SKM-1 (cell line): ENCODE measurements around the gene CDKN1B.
A peak's percentile ranks its signal among the peaks of the same experiment; 100 is the strongest.

Experiments
- DNase-seq: peaks from one replicate; lab custom pipeline; 2025; ENCODE audit not compliant: unreplicated experiment; lab: John Stamatoyannopoulos, UW

CDKN1B gene

DNA sequence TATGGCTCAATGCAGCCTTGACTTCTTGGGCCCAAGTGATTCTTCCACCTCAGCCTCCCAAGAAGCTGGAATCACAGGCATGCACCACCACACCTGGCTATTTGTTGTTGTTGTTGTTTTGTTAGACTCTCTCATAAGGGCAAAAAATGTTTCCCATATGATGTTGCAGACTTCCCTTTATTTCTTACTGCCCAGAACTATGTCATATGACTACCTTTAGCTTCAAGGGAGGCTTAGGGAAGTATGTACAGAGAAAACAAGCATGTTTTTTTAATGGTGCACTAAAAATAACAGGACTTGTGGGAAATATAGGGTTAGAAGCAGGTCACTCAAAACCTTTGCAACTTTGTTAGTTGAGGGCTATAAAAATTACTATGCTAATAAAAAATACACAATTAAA lies 16.9 kb upstream of the CDKN1B start:
- no peak for DNase-seq

DNA sequence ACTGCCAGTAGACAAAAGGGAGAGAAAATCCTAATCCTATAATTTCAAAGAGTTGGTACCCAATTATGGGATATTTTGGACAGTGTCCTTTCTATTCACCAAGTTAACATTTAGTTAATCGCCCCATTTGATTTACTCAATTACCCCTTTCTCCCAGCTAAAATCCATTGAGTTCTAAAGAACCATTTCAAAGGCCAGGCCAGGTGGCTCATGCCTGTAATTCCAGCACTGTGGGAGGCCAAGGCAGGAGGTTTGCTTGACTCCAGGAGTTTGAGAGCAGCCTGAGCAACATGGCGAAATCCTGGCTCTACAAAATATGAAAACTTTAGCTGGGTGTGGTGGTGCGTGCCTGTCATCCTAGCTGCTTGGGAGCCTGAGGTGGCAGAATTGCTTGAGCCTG lies 15.7 kb upstream of the CDKN1B start:
- DNase-seq = no peak

DNA sequence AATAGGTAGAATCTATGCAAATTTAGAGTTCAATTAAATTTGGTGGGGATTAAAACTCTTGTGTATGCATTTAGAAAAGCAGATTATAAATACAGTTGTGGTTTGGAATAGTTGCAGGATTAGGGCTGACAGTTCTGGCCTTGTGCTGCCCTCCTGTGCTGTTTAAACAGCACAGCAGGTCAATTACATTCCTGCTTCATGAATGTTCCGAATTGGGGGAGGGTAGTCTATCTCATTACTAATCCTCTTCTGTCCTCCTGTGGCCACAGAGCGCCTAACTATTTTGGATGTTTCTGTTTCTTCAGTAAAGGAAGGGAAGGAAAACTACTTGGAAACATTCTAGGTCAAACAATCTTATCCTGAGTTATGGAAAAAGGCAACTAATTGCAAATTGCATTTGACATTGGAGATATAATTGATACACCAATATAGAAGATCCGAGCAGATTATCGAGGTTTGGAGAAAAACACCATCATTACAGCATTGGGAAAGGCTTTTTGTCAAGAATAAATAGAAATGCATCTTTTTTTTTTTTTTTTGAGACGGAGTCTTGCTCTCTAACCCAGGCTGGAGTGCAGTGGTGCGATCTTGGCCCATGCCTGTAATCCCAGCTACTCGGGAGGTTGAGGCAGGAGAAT lies 12.5 kb upstream of the CDKN1B start:
- peak; percentile 30 for DNase-seq

DNA sequence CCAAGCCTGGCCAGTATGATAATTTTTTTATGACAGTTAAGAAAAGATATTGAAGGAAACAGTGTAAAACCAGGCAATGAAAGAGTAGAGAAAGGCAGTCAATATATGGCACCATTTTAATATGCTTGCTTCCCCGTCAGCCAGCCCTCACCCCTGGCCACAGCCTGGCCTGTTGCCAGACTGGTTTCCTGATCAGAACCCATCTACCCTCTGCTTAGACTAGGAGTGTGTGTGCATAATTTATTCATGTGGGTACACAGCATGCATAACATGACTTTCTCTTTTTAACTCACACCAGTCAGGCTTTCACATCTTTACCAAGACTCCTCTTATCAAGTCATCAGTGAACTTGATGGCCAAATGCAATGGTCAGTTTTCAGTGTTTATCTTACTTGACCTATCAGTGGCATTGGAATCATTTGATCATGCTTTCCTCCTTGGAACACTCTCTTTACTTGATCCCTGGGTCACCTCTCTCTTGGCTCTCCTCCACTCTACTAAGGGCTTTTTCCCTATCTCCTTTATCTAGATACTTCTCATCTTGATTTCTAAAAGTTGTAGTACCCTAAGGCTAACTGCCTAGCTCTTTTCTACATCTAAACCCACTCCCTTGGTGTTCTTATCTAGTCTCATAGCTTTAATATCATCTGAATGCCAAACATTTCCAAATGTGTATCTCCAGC lies 11.2 kb upstream of the CDKN1B start:
- DNase-seq = no peak

DNA sequence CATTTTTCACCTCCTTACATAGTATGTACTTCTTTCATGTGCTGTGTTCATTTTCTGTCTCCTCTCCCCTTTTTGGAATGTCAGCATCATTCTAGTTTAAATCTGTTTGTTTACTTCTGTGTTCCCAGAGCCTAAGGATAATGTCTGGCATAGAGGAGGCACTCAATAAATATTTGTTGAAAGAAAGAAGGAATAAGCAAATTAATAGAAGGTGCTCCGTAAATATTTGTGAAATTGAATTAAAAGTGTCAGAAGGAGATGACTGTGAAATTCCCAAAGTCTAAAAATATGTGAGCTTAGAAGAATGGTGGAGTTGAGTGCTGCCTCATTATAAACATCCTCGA lies 3.3 kb upstream of the CDKN1B start:
- DNase-seq = no peak

DNA sequence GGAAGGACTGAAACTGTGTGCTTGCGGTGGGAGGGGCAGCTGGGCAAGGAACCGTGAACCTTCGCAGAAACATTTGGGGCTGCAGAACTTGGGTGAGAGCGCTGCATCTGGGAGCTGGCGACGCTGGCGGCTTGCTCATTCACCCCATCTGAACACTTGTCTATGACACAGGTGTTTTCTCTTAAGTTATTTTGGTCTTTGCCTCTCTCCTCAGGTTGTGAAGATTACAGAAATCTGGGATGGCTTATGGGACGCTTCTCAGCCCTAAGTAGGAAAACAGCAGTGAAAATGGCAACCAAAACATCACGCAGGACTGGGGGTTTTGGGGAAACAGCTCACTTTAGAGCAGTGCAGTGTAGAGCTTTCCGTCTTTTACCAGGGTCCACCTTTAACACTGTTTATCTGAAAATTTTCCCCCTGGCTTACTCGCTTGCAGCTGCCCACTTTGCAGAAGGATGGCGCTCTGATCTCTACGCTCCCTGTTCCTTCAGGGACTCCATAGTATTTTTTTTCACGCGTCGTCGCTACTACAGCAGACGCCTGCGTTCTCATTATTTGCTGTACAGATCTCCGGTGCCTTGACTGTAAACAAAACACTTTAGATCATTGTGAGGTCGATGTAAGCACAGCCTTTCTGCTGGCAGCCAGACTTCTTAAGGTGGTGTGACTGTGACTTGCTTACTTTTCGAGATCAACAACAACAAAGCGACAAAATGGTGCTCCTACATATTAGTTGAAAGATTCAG lies 2.7 kb upstream of the CDKN1B start:
- no peak for DNase-seq

DNA sequence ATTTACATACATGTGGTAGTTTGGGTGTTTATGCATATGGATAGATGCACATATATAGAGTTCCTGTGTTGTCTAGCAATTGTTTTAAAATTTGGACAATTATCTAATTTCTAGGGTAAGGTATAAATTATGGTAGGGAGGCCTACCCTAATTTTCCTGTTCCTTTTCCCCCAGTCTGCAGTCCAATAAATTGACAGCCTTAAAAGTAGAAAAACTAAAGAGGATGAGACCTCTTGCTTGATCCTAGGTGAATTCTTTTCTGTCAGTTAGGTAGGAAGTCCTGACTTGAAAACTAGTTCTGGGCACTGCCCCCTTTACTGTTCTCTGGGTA lies 2.1 kb upstream of the CDKN1B start:
- DNase-seq = no peak

DNA sequence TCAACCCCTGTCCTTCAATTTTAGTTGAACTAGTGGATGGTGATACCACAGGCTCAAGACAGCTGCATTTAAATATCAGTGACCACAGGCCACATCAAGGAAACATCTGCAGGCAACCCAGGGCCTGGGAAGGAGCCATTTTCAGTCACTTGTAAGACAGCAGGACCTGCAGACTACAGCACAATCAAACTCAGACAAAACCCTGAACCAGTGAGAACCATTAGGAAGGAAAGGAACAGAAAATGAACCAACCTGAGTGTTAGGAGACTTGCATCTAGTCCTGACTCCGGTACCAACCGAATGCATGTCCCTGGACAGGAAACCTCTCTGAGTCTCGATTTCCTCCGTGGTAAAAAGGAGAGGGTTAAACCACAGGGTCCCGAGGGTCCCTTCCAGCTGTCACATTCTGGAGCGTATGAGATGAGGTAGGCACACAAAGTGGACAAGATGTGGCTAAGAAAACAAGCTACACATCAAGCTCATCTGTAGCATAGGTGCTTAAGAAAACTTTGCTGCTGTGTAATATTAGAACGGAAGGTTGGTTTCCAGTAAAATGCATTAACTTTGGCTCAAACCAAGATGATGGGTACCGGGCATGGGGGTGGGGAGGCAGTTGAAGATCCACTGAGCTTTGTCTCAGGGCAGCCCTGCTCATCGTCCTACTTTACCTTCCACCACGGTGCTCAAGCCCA lies 1.6 kb upstream of the CDKN1B start:
- no peak for DNase-seq

DNA sequence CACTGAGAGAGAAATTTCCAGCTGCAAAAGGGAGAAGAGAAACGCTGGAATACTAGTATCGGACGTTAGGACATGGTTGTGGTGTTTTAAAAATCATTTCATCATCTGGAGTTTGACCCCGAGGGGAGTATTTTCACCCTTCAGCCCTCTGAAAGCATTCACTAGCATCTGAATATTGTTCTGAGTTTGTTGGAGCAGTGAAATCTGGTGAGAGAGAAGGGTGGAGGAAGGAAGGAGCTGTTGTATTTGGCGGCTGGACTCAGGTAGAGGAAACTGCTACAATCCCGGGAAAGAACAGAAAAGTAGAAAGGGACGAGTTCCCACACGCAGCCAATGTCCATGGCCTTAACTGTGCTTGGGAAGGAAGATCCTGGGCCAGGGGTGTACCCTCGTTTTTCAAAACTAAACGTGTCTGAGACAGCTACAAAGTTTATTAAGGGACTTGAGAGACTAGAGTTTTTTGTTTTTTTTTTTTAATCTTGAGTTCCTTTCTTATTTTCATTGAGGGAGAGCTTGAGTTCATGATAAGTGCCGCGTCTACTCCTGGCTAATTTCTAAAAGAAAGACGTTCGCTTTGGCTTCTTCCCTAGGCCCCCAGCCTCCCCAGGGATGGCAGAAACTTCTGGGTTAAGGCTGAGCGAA lies 896 bp upstream of the CDKN1B start:
- no peak for DNase-seq

DNA sequence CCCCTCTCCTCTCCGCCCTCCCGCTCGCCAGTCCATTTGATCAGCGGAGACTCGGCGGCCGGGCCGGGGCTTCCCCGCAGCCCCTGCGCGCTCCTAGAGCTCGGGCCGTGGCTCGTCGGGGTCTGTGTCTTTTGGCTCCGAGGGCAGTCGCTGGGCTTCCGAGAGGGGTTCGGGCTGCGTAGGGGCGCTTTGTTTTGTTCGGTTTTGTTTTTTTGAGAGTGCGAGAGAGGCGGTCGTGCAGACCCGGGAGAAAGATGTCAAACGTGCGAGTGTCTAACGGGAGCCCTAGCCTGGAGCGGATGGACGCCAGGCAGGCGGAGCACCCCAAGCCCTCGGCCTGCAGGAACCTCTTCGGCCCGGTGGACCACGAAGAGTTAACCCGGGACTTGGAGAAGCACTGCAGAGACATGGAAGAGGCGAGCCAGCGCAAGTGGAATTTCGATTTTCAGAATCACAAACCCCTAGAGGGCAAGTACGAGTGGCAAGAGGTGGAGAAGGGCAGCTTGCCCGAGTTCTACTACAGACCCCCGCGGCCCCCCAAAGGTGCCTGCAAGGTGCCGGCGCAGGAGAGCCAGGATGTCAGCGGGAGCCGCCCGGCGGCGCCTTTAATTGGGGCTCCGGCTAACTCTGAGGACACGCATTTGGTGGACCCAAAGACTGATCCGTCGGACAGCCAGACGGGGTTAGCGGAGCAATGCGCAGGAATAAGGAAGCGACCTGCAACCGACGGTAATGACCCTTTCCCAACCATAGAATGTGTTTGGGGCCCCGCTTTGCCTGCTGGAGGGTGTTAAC lies 615 bp downstream of the CDKN1B start:
- DNase-seq = no peak

DNA sequence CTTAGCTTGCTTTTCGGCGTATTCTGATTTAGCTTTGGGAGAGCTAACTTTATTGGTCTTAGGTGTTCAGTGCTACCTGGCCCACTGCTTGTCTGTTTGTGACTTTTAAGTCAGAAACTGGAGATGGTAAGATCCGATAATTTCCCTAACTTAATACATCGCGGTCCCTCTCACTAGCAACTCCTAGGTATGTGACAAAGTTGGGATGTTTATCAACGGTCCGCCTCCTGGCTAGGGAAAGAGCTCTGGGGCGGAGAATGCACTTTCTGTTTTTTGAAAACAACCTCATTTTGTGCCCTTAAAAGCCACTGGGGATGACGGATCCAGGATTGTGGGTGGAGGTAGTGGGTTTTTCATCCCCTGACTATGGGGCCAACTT lies 1.2 kb downstream of the CDKN1B start:
- no peak for DNase-seq

DNA sequence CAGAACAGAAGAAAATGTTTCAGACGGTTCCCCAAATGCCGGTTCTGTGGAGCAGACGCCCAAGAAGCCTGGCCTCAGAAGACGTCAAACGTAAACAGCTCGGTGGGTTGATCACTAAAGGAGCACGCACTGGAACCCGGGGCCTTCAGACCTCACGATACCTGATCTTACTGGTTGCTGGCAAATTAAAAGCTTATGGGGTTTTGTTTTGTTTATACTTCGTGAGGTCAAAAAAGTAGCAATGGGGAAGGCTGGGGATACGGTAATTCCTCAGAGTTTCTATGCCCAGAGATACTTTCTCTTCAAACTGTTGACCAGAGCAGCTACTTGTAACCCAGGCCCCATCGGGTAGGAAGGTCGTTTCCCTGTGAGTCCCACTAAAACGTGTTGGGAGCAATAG lies 1.7 kb downstream of the CDKN1B start:
- DNase-seq = no peak

DNA sequence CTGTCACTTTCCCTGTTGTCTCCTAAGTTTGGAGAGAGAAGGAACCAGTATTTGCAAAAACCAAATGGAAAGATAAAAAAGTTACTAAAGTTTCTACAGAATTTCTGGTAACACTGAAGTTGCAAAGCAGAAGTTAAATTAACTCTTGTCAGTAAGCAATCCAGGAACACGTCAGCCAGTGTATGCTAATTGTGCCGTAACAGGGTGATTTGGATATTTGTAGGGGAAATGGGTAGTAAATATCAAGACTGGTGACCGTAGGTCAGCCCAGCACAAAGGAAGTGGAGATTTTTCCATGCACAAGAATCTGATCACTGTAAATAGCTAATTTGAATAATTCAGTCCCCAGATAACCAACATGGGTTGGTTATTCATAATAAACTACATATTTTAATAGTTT lies 2.3 kb downstream of the CDKN1B start:
- DNase-seq = no peak

DNA sequence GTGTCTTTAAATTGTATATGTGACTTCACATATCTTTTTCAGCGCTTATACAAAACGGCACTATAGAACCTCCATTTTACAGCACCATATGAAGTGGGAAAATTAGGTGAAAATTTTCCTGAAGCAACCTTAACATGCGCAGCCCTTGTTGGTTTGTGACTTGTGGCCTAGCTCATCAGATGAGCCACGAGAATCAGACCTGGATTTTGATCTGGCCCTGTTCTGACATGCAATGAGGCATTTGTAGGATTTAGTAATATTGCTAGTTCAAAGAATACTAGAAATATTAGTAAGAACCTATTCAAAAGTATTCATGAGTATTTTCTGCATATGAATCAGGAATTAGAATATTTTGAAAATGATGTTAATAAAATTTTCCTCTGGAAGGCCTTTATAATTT lies 2.9 kb downstream of the CDKN1B start:
- no peak for DNase-seq

DNA sequence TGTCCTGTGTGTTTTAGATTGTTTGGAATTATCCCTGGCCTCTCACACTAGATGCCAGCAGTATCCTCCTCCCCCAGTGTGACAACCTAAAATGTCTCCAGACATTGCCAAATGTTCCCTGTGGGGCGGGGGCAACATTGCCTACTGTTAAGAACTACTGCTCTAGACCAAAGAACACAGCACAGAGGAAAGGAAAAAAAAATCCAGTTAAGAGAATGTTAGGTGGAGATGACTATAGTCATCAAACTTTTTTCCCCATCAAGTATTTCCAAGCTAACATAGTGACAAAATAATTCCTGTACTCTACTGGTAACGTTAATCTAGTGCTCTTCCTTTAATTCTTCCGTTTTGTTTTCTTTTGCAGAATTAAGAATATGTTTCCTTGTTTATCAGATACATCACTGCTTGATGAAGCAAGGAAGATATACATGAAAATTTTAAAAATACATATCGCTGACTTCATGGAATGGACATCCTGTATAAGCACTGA lies 3.5 kb downstream of the CDKN1B start:
- DNase-seq = no peak

DNA sequence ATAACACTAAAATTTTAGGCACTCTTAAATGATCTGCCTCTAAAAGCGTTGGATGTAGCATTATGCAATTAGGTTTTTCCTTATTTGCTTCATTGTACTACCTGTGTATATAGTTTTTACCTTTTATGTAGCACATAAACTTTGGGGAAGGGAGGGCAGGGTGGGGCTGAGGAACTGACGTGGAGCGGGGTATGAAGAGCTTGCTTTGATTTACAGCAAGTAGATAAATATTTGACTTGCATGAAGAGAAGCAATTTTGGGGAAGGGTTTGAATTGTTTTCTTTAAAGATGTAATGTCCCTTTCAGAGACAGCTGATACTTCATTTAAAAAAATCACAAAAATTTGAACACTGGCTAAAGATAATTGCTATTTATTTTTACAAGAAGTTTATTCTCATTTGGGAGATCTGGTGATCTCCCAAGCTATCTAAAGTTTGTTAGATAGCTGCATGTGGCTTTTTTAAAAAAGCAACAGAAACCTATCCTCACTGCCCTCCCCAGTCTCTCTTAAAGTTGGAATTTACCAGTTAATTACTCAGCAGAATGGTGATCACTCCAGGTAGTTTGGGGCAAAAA lies 4.1 kb downstream of the CDKN1B start:
- DNase-seq = no peak

DNA sequence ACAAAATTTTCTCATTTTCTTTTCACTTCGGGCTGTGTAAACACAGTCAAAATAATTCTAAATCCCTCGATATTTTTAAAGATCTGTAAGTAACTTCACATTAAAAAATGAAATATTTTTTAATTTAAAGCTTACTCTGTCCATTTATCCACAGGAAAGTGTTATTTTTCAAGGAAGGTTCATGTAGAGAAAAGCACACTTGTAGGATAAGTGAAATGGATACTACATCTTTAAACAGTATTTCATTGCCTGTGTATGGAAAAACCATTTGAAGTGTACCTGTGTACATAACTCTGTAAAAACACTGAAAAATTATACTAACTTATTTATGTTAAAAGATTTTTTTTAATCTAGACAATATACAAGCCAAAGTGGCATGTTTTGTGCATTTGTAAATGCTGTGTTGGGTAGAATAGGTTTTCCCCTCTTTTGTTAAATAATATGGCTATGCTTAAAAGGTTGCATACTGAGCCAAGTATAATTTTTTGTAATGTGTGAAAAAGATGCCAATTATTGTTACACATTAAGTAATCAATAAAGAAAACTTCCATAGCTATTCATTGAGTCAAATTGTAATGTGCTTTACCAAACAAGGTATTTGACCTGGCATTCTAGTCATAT lies 4.8 kb downstream of the CDKN1B start:
- DNase-seq = no peak

DNA sequence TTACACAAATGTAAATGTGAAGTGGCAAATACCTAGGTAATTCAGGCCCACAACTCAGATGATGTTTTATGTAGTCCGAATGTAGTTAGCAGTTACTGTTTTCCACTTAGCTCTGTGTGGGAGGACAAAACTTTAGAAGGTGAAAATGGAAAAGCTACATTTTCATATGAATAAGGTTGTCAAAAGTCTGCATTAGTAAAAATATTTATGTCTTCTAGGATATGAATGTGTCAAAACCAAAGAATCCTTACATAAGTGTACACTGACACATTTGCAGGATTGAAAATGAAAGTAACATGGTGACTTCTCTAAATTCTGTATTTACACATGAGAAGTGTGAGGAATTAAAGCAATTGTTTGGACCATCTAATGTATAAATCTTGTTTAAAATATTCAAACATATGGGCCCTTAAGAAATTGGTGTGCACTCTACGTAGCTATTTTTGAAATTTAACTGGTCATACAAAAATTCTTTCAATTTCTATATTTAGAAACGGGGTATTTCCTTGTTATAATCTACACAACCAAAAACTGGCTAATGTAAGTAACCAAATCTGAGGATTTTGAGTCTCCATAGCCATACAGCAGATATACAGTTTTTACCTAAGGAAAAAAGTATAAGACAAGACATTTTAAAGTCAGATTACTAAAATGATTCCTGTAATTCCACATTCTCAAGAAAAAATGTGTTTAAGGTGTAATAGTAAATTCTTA lies 5.4 kb downstream of the CDKN1B start:
- no peak for DNase-seq

DNA sequence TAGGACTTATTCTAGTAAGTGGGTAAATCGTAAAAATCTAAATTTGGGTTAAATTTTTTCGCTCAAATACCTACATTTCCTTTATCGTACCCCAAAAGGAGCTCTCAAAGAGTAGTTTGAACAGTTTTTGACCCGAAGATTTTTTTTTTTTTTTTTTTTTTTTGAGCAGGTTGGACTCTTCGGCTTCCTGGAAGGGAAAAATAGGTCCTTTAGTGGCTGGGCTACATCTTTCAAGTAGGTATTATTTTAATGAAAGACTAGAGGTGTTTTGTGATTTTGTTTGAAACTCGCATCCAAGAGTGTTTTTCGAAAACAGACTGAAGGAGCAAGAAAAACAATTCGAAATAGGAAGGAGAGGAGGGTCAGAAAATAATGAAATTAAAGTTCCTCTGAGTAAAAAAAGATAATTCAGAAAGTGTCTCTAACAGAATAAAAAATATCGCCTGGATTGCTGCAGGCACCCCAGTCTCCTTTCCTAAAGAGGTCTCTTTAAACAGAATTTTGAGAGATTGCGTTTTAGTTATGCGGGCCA lies 6.0 kb downstream of the CDKN1B start:
- DNase-seq = no peak
